ENCODE measurements around the gene VWDE. TPM values are rescaled to one million over a fixed set of nuclear protein-coding genes. Genes with fewer than 3 reads are reported as not detected.

Gene VWDE
- total RNA-seq, 3 donors from 2014 or later, result 8.8 to 17.0 TPM; not detected in 1

DNA sequence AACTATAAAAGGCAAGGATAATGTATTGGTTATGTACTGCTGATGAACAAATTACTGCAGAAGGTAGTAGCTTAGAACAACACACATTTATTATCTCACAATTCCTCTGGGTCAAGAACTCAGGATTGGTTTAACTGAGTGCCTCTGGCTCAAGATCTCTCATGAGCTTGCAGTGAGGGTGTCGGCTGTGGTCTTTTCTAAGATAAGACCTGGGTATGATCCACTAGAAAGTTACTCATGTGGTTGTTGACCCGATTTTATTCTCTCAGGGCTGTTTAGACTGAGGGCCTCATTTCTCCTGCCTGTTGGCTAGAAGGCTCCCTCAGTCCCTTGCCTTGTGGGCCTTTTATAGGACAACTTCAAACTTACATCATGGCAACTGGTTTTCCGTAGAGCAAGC, 86.7 kb downstream of the VWDE start:
- no peak overlapping the region for H3K4me3 ChIP-seq
- no peak for DNase-seq (ENCODE audit: low spot score in 2 of 2)
- H3K36me3 ChIP-seq, result no peaks in the 10 kb centered on the region
- intact Hi-C loops (cut with DNase I; ENCODE audit: low total_unique reads), result no loop called here
- no peaks in the 10 kb centered on the region for H3K27me3 ChIP-seq
- H3K9me3 ChIP-seq, result no peaks in the 10 kb centered on the region
- H3K27ac ChIP-seq, result no peak overlapping the region
- H3K4me1 ChIP-seq, result no peaks in the 10 kb centered on the region
- no peak for TF ChIP-seq POLR2A (IDR thresholded peaks at IDR 0.05)
- TF ChIP-seq, protein P1, sequence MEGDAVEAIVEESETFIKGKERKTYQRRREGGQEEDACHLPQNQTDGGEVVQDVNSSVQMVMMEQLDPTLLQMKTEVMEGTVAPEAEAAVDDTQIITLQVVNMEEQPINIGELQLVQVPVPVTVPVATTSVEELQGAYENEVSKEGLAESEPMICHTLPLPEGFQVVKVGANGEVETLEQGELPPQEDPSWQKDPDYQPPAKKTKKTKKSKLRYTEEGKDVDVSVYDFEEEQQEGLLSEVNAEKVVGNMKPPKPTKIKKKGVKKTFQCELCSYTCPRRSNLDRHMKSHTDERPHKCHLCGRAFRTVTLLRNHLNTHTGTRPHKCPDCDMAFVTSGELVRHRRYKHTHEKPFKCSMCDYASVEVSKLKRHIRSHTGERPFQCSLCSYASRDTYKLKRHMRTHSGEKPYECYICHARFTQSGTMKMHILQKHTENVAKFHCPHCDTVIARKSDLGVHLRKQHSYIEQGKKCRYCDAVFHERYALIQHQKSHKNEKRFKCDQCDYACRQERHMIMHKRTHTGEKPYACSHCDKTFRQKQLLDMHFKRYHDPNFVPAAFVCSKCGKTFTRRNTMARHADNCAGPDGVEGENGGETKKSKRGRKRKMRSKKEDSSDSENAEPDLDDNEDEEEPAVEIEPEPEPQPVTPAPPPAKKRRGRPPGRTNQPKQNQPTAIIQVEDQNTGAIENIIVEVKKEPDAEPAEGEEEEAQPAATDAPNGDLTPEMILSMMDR (IDR thresholded peaks at IDR 0.05), result no peak

DNA sequence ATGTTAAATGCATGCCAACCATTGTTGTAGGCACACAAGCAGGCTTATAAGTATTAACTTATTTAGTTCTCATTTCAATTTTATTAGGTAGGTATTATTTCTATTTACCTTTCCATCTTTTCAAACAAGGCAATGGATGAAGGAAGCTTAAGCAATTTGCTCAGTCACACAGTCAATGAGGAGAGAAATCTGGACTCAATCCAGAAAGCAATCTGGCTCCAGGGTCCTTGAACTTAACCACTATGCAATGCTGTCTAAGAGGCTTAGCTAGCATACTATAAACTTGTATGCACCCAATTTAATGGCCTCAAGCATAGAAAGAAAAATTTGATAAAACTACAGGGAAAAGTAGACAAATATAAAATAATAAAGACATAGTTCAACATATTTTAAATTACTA, 88.6 kb downstream of the VWDE start:
- TF ChIP-seq POLR2A (IDR thresholded peaks at IDR 0.05) (no peak), POLR2AphosphoS5 (IDR thresholded peaks at IDR 0.05) (no peak)
- TF ChIP-seq, protein P1 (IDR thresholded peaks at IDR 0.05), result no peak
- Histone ChIP-seq H3K36me3 (no peaks in the 10 kb centered on the region), H3K4me3 (no peak overlapping the region), H3K4me1 (no peaks in the 10 kb centered on the region), H3K9me3 (no peaks in the 10 kb centered on the region), H3K27ac (no peak overlapping the region), H3K27me3 (no peaks in the 10 kb centered on the region)
- intact Hi-C loops (cut with DNase I; ENCODE audit: low total_unique reads), result no loop called here
- DNase-seq (ENCODE audit: low spot score in 2 of 2), result no peak

DNA sequence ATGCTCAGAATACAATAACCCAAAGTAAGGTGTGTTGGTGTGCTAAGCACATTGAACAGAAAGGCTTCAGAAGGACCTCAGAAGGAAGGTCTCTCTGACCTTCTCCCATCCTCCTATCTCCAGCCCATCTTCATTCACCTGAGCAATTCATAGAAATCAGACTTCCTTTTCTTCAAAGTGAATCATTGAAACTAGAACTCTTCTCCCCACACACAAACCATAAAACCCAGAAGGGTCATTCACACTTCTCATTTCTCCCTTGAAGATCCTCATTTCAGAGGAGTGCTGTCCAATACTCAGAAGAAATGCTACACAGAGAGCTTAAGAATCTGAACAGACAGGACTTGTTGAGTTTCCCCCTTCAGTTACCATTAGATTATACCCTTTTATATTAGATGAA, 89.5 kb downstream of the VWDE start:
- Histone ChIP-seq H3K4me3 (no peak overlapping the region), H3K9me3 (no peaks in the 10 kb centered on the region), H3K27ac (no peak overlapping the region), H3K27me3 (no peaks in the 10 kb centered on the region), H3K36me3 (no peaks in the 10 kb centered on the region), H3K4me1 (no peaks in the 10 kb centered on the region)
- TF ChIP-seq, protein P1 (IDR thresholded peaks at IDR 0.05), result no peak
- TF ChIP-seq POLR2AphosphoS5 (IDR thresholded peaks at IDR 0.05) (no peak), POLR2A (IDR thresholded peaks at IDR 0.05) (no peak)
- intact Hi-C loops (cut with DNase I; ENCODE audit: low total_unique reads), result no loop called here
- DNase-seq (ENCODE audit: low spot score in 2 of 2), result no peak

DNA sequence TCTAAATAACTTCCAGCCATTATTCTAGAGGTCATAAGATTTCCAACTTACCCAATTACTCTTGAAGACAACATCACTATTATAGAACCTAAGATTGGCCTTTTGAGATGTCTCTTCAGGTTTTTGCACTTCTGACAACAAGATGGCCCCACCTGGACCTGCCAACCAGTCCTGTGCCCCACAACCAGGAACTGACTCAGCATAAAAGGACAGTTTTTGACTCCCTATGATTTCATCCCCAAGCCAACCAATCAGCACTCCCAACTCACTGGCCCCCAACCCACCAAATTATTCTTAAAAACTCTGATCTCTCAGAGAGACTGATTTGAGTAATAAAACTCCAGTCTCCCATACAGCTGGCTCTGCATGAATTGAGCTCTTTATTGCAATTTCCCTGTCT, 98.2 kb downstream of the VWDE start:
- TF ChIP-seq POLR2AphosphoS5 (IDR thresholded peaks at IDR 0.05), result no peak
- TF ChIP-seq POLR2A (IDR thresholded peaks at IDR 0.05), result no peak
- TF ChIP-seq, protein P1 (IDR thresholded peaks at IDR 0.05), result no peak
- no peak for DNase-seq (ENCODE audit: low spot score in 2 of 2)

DNA sequence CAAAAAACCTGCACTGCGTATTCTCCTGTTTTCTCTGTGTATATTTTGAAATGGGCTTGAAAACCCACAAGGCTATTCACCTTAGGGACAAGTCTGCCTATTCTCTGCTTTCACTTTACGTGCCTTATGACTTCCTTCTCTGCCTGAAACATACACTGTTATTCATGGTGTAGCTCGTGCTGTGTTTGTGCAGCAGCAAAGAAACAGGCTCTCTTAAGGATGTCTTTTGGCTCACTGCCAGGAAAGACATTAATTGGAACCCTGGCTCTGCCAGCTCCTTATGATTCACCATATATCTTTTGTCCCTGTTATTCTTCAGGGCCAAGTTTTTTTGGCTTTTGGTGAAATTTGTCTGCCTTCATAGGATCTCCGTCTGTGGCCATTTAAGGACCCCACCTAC, 100.2 kb downstream of the VWDE start:
- no peak for TF ChIP-seq POLR2A (IDR thresholded peaks at IDR 0.05)
- TF ChIP-seq POLR2AphosphoS5 (IDR thresholded peaks at IDR 0.05), result no peak
- TF ChIP-seq, protein P1 (IDR thresholded peaks at IDR 0.05), result no peak
- no peak overlapping the region for H3K27ac ChIP-seq
- no peaks in the 10 kb centered on the region for H3K27me3 ChIP-seq
- H3K9me3 ChIP-seq, result peaks cover 0 to 24% of the 10 kb centered on the region in 2 donors
- DNase-seq (ENCODE audit: low spot score in 2 of 2), result no peak
- H3K36me3 ChIP-seq, result no peaks in the 10 kb centered on the region
- no peak overlapping the region for H3K4me3 ChIP-seq
- intact Hi-C loops (cut with DNase I; ENCODE audit: low total_unique reads), result no loop called here
- no peaks in the 10 kb centered on the region for H3K4me1 ChIP-seq

More for the DNA sequence above, 98.2 kb downstream of the VWDE start:
- Histone ChIP-seq H3K4me1 (no peaks in the 10 kb centered on the region), H3K27me3 (no peaks in the 10 kb centered on the region), H3K9me3 (peaks cover 0 to 24% of the 10 kb centered on the region in 2 donors), H3K4me3 (no peak overlapping the region), H3K27ac (no peak overlapping the region), H3K36me3 (no peaks in the 10 kb centered on the region)
- intact Hi-C loops (cut with DNase I; ENCODE audit: low total_unique reads), result no loop called here
